ENCODE data around the gene CELF2. TPM values are rescaled to one million over a fixed set of nuclear protein-coding genes. Genes with fewer than 3 reads are reported as not detected.

CELF2 gene
- total RNA-seq, 1 experiment from 2014 or later = not detected

- H3K4me1 ChIP-seq (ENCODE audit: insufficient read depth, low read length, poor library complexity, severe bottlenecking) = no peaks in the 10 kb centered on the region
- intact Hi-C loops (cut with micrococcal nuclease; ENCODE audit: unreplicated experiment) = no loop called here
- H3K27me3 ChIP-seq (replicated peaks; ENCODE audit: insufficient read depth, low read depth, low read length, poor library complexity) = peaks cover 75% of the 10 kb centered on the region
- ChIA-PET CTCF (no interaction called here), POLR2A (ENCODE audit: low non-redundant PET) (no interaction called here)
- no peaks in the 10 kb centered on the region for H3K36me3 ChIP-seq (ENCODE audit: insufficient read depth, low read length, poor library complexity, severe bottlenecking)
- H3K4me3 ChIP-seq (ENCODE audit: low read depth, low read length, poor library complexity, severe bottlenecking) = no peak overlapping the region
- DNase-seq (ENCODE audit: low spot score) = no peak
- no peaks in the 10 kb centered on the region for H3K9me3 ChIP-seq (ENCODE audit: low read depth, low read length, poor library complexity, severe bottlenecking)
- no peak overlapping the region for H3K27ac ChIP-seq (ENCODE audit: low read depth, low read length, poor library complexity, severe bottlenecking)
- BruUV-seq (replicated peaks) = no TSS peak
- TF ChIP-seq EZH2 (IDR thresholded peaks at IDR 0.05; ENCODE audit: borderline replicate concordance, low read depth, low read length, poor library complexity, severe bottlenecking) = no peak
- no peak for TF ChIP-seq CTCF (conservative IDR thresholded peaks at IDR 0.05; ENCODE audit: low read depth, low read length)
These were observed 189.2 kb downstream of the CELF2 start for GRCh38 chr10:11206676-11207559.

GRCh38 chr10:11207560-11207844 is 189.8 kb downstream of the CELF2 start:
- BruUV-seq (replicated peaks) = no TSS peak
- Histone ChIP-seq H3K27me3 (replicated peaks; ENCODE audit: insufficient read depth, low read depth, low read length, poor library complexity) (peaks cover 81% of the 10 kb centered on the region), H3K36me3 (ENCODE audit: insufficient read depth, low read length, poor library complexity, severe bottlenecking) (no peaks in the 10 kb centered on the region), H3K4me1 (ENCODE audit: insufficient read depth, low read length, poor library complexity, severe bottlenecking) (no peaks in the 10 kb centered on the region), H3K4me3 (ENCODE audit: low read depth, low read length, poor library complexity, severe bottlenecking) (no peak overlapping the region), H3K27ac (ENCODE audit: low read depth, low read length, poor library complexity, severe bottlenecking) (no peak overlapping the region), H3K9me3 (ENCODE audit: low read depth, low read length, poor library complexity, severe bottlenecking) (no peaks in the 10 kb centered on the region)
- no peak for TF ChIP-seq CTCF (conservative IDR thresholded peaks at IDR 0.05; ENCODE audit: low read depth, low read length)
- TF ChIP-seq EZH2 (IDR thresholded peaks at IDR 0.05; ENCODE audit: borderline replicate concordance, low read depth, low read length, poor library complexity, severe bottlenecking) = no peak
- peak; percentile 10 for DNase-seq (ENCODE audit: low spot score)
- CTCF ChIA-PET = no interaction called here
- POLR2A ChIA-PET (ENCODE audit: low non-redundant PET) = no interaction called here
- intact Hi-C loops (cut with micrococcal nuclease; ENCODE audit: unreplicated experiment) = no loop called here

- intact Hi-C loops (cut with micrococcal nuclease; ENCODE audit: unreplicated experiment) = no loop called here
- BruUV-seq (replicated peaks) = no TSS peak
- no peaks in the 10 kb centered on the region for H3K9me3 ChIP-seq (ENCODE audit: low read depth, low read length, poor library complexity, severe bottlenecking)
- no peak for DNase-seq (ENCODE audit: low spot score)
- H3K36me3 ChIP-seq (ENCODE audit: insufficient read depth, low read length, poor library complexity, severe bottlenecking) = no peaks in the 10 kb centered on the region
- no peak overlapping the region for H3K4me3 ChIP-seq (ENCODE audit: low read depth, low read length, poor library complexity, severe bottlenecking)
- CTCF ChIA-PET = no interaction called here
- TF ChIP-seq EZH2 (IDR thresholded peaks at IDR 0.05; ENCODE audit: borderline replicate concordance, low read depth, low read length, poor library complexity, severe bottlenecking) = no peak
- TF ChIP-seq CTCF (conservative IDR thresholded peaks at IDR 0.05; ENCODE audit: low read depth, low read length) = no peak
- H3K27ac ChIP-seq (ENCODE audit: low read depth, low read length, poor library complexity, severe bottlenecking) = no peak overlapping the region
- H3K4me1 ChIP-seq (ENCODE audit: insufficient read depth, low read length, poor library complexity, severe bottlenecking) = no peaks in the 10 kb centered on the region
- POLR2A ChIA-PET (ENCODE audit: low non-redundant PET) = no interaction called here
- peaks cover 81% of the 10 kb centered on the region for H3K27me3 ChIP-seq (replicated peaks; ENCODE audit: insufficient read depth, low read depth, low read length, poor library complexity)
These were observed 190.6 kb downstream of the CELF2 start for GRCh38 chr10:11208243-11208642.
